ENCODE data around the gene RAB13. TPM values are rescaled to one million over a fixed set of nuclear protein-coding genes. Genes with fewer than 3 reads are reported as not detected.

Gene RAB13
- polyA plus RNA-seq, 3 donors = 1.8 to 5.1 (median 3.9) TPM

DNA sequence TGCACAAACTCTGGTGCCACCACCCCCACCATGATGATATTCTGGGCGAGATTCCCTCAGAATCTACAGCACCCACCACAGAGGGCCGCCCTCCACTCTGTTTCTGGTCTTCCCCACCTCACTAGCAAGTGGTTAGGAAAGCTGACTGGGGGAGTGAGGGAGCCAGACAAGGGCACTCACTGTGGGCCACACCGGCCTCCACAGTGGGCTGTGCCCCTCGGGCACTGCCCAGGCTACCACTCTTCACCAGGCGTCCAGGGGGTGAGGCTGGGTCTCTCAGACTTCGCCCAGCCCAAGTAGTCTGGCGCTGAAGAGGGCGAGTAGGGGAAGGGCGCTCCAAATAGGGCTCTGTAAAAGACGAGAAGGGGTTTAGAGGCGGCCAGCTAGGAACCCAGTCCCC is 52.2 kb downstream of the RAB13 start:
- DNase-seq = no peak
- H3K36me3 ChIP-seq (replicated peaks in 1 of 2; ENCODE audit: control insufficient read depth in 1 of 2, insufficient read depth in 2 of 2, low read length in 2 of 2) = peaks cover 89 to 97% of the 10 kb centered on the region in 2 donors
- H3K27me3 ChIP-seq (ENCODE audit: control insufficient read depth in 2 of 2, insufficient read depth in 2 of 2, low read length in 2 of 2) = no peaks in the 10 kb centered on the region
- Mint-ChIP-seq H3K4me3 (no peak overlapping the region), H3K4me1 (peaks cover 4% of the 10 kb centered on the region), H3K27ac (peak overlapping the region in 2 of 7 donors; percentile 7 to 82), H3K9me3 (no peaks in the 10 kb centered on the region), H3K27me3 (ENCODE audit: low read depth in 3 of 3) (peaks cover 0 to 5% (median 0%) of the 10 kb centered on the region in 3 donors), H3K36me3 (peaks cover 81 to 100% of the 10 kb centered on the region in 2 donors)
- H3K4me2 ChIP-seq (replicated peaks; ENCODE audit: extremely low read depth, low read length, poor library complexity, severe bottlenecking) = no peak overlapping the region
- no peak overlapping the region for H3K4me3 ChIP-seq (replicated peaks in 1 of 3; ENCODE audit: low read depth in 2 of 3, low read length in 3 of 3)
- H3K9me3 ChIP-seq (replicated peaks in 1 of 2; ENCODE audit: control insufficient read depth in 1 of 2, insufficient read depth in 1 of 2, low read length in 2 of 2) = no peaks in the 10 kb centered on the region
- H3K27ac ChIP-seq (ENCODE audit: low read depth in 1 of 2, low read length in 2 of 2) = no peak overlapping the region
- TF ChIP-seq, protein P1, sequence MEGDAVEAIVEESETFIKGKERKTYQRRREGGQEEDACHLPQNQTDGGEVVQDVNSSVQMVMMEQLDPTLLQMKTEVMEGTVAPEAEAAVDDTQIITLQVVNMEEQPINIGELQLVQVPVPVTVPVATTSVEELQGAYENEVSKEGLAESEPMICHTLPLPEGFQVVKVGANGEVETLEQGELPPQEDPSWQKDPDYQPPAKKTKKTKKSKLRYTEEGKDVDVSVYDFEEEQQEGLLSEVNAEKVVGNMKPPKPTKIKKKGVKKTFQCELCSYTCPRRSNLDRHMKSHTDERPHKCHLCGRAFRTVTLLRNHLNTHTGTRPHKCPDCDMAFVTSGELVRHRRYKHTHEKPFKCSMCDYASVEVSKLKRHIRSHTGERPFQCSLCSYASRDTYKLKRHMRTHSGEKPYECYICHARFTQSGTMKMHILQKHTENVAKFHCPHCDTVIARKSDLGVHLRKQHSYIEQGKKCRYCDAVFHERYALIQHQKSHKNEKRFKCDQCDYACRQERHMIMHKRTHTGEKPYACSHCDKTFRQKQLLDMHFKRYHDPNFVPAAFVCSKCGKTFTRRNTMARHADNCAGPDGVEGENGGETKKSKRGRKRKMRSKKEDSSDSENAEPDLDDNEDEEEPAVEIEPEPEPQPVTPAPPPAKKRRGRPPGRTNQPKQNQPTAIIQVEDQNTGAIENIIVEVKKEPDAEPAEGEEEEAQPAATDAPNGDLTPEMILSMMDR (IDR thresholded peaks at IDR 0.05) = no peak
- H3K4me1 ChIP-seq (ENCODE audit: control insufficient read depth in 1 of 2, insufficient read depth in 2 of 2, low read length in 2 of 2) = no peaks in the 10 kb centered on the region
- H3K79me2 ChIP-seq (ENCODE audit: insufficient read depth, low read length) = peaks cover 26% of the 10 kb centered on the region
- 98% methylated on average over 9 of the region's 11 CpGs for WGBS (ENCODE audit: insufficient coverage)
- no peak overlapping the region for H3K9ac ChIP-seq (ENCODE audit: insufficient read depth, low read length, poor library complexity, severe bottlenecking)
- peaks cover 88% of the 10 kb centered on the region for H4K20me1 ChIP-seq (ENCODE audit: insufficient read depth, low read length)
- no peak overlapping the region for H2AFZ ChIP-seq (ENCODE audit: insufficient read depth, low read depth, low read length, poor library complexity, severe bottlenecking)
- intact Hi-C loops (cut with micrococcal nuclease) = no loop called here

DNA sequence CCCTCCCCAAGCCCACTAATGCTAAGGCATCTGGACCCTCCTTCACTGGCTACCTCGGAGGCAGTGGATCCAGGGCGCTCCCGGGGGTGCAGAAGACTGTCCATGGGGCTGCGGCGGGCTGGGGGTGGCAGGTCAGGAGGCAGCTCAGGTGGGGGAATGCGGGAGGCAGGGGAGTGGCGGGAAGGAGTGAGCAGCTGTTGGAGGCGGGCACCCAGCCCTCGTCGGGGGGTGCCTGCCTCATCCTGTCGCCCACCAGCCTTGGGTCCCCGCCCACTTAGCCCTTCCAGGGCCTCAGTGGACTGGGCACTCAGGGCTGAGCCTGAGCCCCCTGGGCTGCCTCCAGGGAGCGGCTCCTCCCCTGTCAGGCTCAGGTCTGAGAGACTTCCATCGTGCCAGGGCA is 52.7 kb downstream of the RAB13 start:
- intact Hi-C loops (cut with micrococcal nuclease) = no loop called here
- H2AFZ ChIP-seq (ENCODE audit: insufficient read depth, low read depth, low read length, poor library complexity, severe bottlenecking) = no peak overlapping the region
- no peak overlapping the region for H3K9ac ChIP-seq (ENCODE audit: insufficient read depth, low read length, poor library complexity, severe bottlenecking)
- H3K9me3 ChIP-seq (replicated peaks in 1 of 2; ENCODE audit: control insufficient read depth in 1 of 2, insufficient read depth in 1 of 2, low read length in 2 of 2) = no peaks in the 10 kb centered on the region
- peak overlapping the region in 1 of 7 donors; percentile 82 for H3K27ac Mint-ChIP-seq
- peaks cover 88% of the 10 kb centered on the region for H4K20me1 ChIP-seq (ENCODE audit: insufficient read depth, low read length)
- peaks cover 84 to 94% of the 10 kb centered on the region in 2 donors for H3K36me3 ChIP-seq (replicated peaks in 1 of 2; ENCODE audit: control insufficient read depth in 1 of 2, insufficient read depth in 2 of 2, low read length in 2 of 2)
- WGBS (ENCODE audit: insufficient coverage) = 95% methylated on average over 12 of the region's 14 CpGs
- no peak overlapping the region for H3K4me2 ChIP-seq (replicated peaks; ENCODE audit: extremely low read depth, low read length, poor library complexity, severe bottlenecking)
- no peak overlapping the region for H3K27ac ChIP-seq (ENCODE audit: low read depth in 1 of 2, low read length in 2 of 2)
- peaks cover 0 to 5% (median 0%) of the 10 kb centered on the region in 3 donors for H3K27me3 Mint-ChIP-seq (ENCODE audit: low read depth in 3 of 3)
- H3K4me3 Mint-ChIP-seq = no peak overlapping the region
- H3K79me2 ChIP-seq (ENCODE audit: insufficient read depth, low read length) = peaks cover 23% of the 10 kb centered on the region
- H3K4me3 ChIP-seq (replicated peaks in 1 of 3; ENCODE audit: low read depth in 2 of 3, low read length in 3 of 3) = no peak overlapping the region
- DNase-seq = no peak
- no peaks in the 10 kb centered on the region for H3K9me3 Mint-ChIP-seq
- peaks cover 8% of the 10 kb centered on the region for H3K4me1 Mint-ChIP-seq
- H3K27me3 ChIP-seq (ENCODE audit: control insufficient read depth in 2 of 2, insufficient read depth in 2 of 2, low read length in 2 of 2) = no peaks in the 10 kb centered on the region
- no peaks in the 10 kb centered on the region for H3K4me1 ChIP-seq (ENCODE audit: control insufficient read depth in 1 of 2, insufficient read depth in 2 of 2, low read length in 2 of 2)
- peaks cover 79 to 97% of the 10 kb centered on the region in 2 donors for H3K36me3 Mint-ChIP-seq
- TF ChIP-seq, protein P1 (IDR thresholded peaks at IDR 0.05) = no peak
